ENCODE measurements around the gene IGSF21. TPM values are rescaled to one million over a fixed set of nuclear protein-coding genes. Genes with fewer than 3 reads are reported as not detected.

Gene IGSF21
- total RNA-seq, 1 experiment from 2014 or later = not detected

GRCh38 chr1:18323259-18323658 lies 215.7 kb downstream of the IGSF21 start:
- CTCF ChIA-PET = no interaction called here
- H3K27me3 Mint-ChIP-seq (ENCODE audit: unreplicated experiment) = peaks cover 18% of the 10 kb centered on the region
- intact Hi-C loops (cut with micrococcal nuclease; ENCODE audit: unreplicated experiment) = no loop called here
- peaks cover 7% of the 10 kb centered on the region for H3K9me3 Mint-ChIP-seq (ENCODE audit: low read depth, unreplicated experiment)
- TF ChIP-seq CTCF (IDR thresholded peaks at IDR 0.05; ENCODE audit: unreplicated experiment) = no peak
- no peaks in the 10 kb centered on the region for H3K4me1 Mint-ChIP-seq (ENCODE audit: low read depth, unreplicated experiment)
- DNase-seq = no peak
- BruUV-seq (replicated peaks) = no TSS peak
- H3K27ac Mint-ChIP-seq (ENCODE audit: unreplicated experiment) = no peak overlapping the region
- H3K36me3 Mint-ChIP-seq (ENCODE audit: insufficient read depth, unreplicated experiment) = no peaks in the 10 kb centered on the region
- H3K4me3 Mint-ChIP-seq (ENCODE audit: low read depth, unreplicated experiment) = no peak overlapping the region

GRCh38 chr1:18324246-18324645 lies 216.6 kb downstream of the IGSF21 start:
- Mint-ChIP-seq H3K4me3 (ENCODE audit: low read depth, unreplicated experiment) (no peak overlapping the region), H3K4me1 (ENCODE audit: low read depth, unreplicated experiment) (no peaks in the 10 kb centered on the region), H3K27ac (ENCODE audit: unreplicated experiment) (no peak overlapping the region), H3K36me3 (ENCODE audit: insufficient read depth, unreplicated experiment) (no peaks in the 10 kb centered on the region), H3K27me3 (ENCODE audit: unreplicated experiment) (peaks cover 27% of the 10 kb centered on the region), H3K9me3 (ENCODE audit: low read depth, unreplicated experiment) (no peaks in the 10 kb centered on the region)
- intact Hi-C loops (cut with micrococcal nuclease; ENCODE audit: unreplicated experiment) = no loop called here
- CTCF ChIA-PET = no interaction called here
- BruUV-seq (replicated peaks) = no TSS peak
- no peak for DNase-seq
- TF ChIP-seq CTCF (IDR thresholded peaks at IDR 0.05; ENCODE audit: unreplicated experiment) = no peak

DNA sequence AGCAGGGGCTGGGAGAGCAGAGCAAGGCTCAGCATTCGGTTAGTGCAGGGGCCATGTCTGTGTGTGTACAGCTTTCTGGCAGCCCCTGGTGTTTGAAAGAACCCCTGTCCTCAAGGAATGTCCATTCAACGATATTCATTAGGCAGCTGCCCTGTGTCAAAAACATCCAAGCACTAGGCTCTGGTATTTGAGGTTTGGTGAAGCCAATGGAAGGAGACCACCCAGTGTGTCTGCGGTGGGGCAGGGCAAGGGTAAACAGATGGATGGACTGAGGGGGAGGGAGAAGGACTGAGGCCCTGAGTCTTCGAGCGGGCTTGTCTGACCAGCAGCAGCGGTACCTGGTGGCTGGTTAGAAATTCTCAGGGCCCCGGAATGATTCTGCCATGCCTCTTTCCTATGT lies 217.5 kb downstream of the IGSF21 start:
- no peak for DNase-seq
- BruUV-seq (replicated peaks) = no TSS peak
- no peak overlapping the region for H3K27ac Mint-ChIP-seq (ENCODE audit: unreplicated experiment)
- intact Hi-C loops (cut with micrococcal nuclease; ENCODE audit: unreplicated experiment) = no loop called here
- no peaks in the 10 kb centered on the region for H3K36me3 Mint-ChIP-seq (ENCODE audit: insufficient read depth, unreplicated experiment)
- CTCF ChIA-PET = no interaction called here
- no peak overlapping the region for H3K4me3 Mint-ChIP-seq (ENCODE audit: low read depth, unreplicated experiment)
- no peaks in the 10 kb centered on the region for H3K9me3 Mint-ChIP-seq (ENCODE audit: low read depth, unreplicated experiment)
- H3K27me3 Mint-ChIP-seq (ENCODE audit: unreplicated experiment) = peaks cover 36% of the 10 kb centered on the region
- no peaks in the 10 kb centered on the region for H3K4me1 Mint-ChIP-seq (ENCODE audit: low read depth, unreplicated experiment)
- TF ChIP-seq CTCF (IDR thresholded peaks at IDR 0.05; ENCODE audit: unreplicated experiment) = no peak

DNA sequence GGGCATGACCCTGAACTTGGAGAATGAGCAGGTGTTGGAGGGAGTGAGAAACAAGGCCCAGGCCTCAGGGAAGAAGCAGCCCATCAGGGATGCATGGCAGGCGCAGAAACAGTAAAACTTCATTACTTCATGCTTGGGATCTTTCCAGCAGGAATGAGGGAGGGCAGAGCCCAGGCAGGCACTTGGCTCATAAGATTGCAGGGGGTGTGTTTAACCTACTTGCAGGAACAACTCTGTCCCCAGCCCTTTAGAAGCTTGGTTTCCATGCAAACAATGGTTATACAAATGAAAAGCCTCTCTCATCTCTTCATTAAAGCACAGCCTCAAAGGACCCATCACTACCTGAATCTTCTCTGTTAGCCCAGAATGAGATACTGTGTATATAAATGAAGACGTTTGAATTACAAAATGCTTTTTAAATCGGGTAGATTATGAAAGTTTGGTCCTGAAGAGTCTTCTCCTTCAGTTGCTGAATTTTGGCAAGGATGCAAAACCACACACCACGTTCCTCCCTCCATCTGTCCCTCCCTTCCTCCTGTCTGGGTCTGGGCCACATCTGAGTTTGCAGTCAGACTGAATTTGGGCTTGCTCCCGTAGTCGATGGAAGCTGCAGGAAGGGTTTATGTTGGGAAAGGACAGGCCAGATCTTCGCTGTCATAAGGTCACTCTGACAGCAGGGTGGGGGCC lies 218.8 kb downstream of the IGSF21 start:
- Mint-ChIP-seq H3K9me3 (ENCODE audit: low read depth, unreplicated experiment) (no peaks in the 10 kb centered on the region), H3K4me3 (ENCODE audit: low read depth, unreplicated experiment) (no peak overlapping the region), H3K27ac (ENCODE audit: unreplicated experiment) (no peak overlapping the region), H3K4me1 (ENCODE audit: low read depth, unreplicated experiment) (no peaks in the 10 kb centered on the region), H3K27me3 (ENCODE audit: unreplicated experiment) (peaks cover 48% of the 10 kb centered on the region), H3K36me3 (ENCODE audit: insufficient read depth, unreplicated experiment) (no peaks in the 10 kb centered on the region)
- intact Hi-C loops (cut with micrococcal nuclease; ENCODE audit: unreplicated experiment) = no loop called here
- no peak for DNase-seq
- CTCF ChIA-PET = interaction anchor here (0.7 kb wide), 1 partner anchor 19 kb away, joined by 3 read pairs; no protein-coding TSS in a partner anchor
- no TSS peak for BruUV-seq (replicated peaks)
- no peak for TF ChIP-seq CTCF (IDR thresholded peaks at IDR 0.05; ENCODE audit: unreplicated experiment)
